ENCODE data around the gene CREBRF.
"Not testable (repeated sequence)": the region's sequence is repeated elsewhere in the genome, so short reads cannot be mapped to it uniquely, and the experiment has no call there.

CREBRF gene

DNA sequence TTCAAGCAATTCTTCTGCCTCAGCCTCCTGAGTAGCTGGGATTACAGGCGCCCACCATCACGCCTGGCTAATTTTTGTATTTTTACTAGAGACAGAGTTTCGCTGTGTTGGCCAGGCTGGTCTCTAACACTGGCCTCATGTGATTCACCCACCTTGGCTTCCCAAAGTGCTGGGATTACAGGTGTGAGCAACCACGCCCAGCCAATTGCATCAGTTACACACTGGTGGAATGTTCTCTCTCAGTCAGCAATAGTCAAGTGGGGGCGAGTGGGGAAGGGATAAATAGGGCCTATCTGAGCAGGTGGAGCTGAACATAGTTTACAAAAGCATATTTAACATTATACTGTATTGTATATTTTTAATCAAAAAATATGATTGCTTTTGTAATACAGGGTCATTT, 98.5 kb downstream of the CREBRF start:
- DNase-seq (ENCODE audit: low read depth in 2 of 2) = not testable (repeated sequence)

- no peak for DNase-seq (ENCODE audit: low read depth in 2 of 2)
Observed at GRCh38 chr5:173155912-173156311, 99.8 kb downstream of the CREBRF start.

DNA sequence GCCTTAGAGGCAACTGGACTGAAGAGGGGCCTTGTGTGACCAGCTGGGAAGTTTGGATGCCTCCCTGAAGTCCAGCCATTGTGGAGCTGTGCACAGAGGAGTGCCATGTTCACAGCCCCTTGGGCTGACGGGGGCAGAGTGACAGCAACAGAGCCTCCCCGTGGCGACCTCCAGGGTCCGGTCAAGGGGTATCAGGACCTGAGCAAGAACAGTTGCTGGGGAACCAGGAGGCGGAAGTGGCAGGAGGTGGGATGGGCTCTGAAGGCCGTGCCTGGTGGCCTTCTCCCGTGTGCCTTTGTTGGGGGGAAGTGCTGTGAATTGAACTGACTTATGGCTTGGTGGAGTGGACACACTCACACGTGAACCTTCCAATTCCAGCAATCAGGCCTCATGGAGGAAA, 102.2 kb downstream of the CREBRF start:
- DNase-seq (ENCODE audit: low read depth in 2 of 2) = no peak

GRCh38 chr5:173159256-173159655, 103.1 kb downstream of the CREBRF start:
- DNase-seq (ENCODE audit: low read depth in 2 of 2) = no peak

DNA sequence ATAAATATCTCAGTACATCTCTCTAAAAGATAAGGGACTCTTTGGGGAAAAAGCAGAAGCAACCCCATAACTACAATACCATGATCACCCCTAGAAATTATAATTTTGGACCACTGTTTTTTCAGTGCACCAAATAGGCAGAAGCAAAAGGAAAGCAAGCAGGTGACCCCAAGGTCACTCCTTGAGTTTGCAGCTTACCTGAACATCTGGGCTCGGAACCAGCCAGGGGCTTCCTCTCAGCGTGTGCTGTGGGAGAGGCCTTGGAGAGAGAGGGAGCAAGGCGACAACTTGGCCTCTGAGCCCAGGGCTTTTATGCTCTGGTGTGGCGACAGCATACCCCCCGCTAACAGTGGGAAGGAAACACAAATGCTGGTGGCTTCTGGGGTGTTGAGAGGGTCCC, 105.0 kb downstream of the CREBRF start:
- DNase-seq (ENCODE audit: low read depth in 2 of 2) = no peak

- DNase-seq (ENCODE audit: low read depth in 2 of 2) = no peak
Observed at GRCh38 chr5:173163219-173163618, 107.1 kb downstream of the CREBRF start.

DNA sequence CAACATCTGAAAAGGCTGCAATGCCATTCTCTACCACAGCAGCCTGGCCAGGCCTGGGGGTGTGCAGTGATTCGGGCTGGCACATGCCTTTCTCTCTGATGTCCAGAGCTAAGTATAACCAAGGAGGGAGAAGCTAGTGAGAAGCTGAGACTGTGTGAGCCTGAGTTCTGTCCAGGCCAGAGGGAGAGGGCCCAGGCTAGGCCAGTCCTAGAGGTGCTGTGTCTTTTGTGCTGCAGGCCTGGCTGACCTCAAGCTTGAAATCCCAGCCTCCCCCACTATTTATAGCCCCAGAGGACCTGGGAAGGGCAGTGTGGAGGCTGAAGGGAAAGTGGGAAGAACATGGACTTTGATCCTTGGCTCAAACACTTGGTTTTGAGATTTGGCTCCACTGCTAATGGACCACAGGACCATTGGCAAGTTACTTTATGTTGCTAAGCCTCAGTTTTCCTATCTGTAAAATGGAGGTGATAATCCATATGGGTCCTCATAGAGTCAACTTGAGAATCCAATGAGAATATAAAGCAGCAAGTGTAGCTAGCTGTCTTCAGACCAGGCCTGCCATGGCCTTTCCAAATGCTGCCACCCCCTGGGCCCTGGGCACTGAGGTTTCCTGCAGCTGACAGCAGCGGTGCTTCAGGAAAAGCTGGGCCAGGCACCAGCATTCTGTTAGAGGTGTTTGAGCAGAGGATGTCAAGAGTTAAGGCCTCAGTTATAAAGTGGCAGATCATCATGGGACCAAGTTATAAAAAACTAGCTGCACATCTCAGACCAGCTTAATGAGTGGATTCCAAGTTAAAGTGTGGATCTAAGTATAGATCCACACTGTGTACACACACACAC, 109.2 kb downstream of the CREBRF start:
- no peak for DNase-seq (ENCODE audit: low read depth in 2 of 2)

GRCh38 chr5:173172166-173172565, 116.0 kb downstream of the CREBRF start:
- DNase-seq (ENCODE audit: low read depth in 2 of 2) = no peak

- no peak for DNase-seq (ENCODE audit: low read depth in 2 of 2)
Observed at GRCh38 chr5:173175523-173175922, 119.4 kb downstream of the CREBRF start.

GRCh38 chr5:173178369-173178910, 122.3 kb downstream of the CREBRF start:
- no peak for DNase-seq (ENCODE audit: low read depth in 2 of 2)

DNA sequence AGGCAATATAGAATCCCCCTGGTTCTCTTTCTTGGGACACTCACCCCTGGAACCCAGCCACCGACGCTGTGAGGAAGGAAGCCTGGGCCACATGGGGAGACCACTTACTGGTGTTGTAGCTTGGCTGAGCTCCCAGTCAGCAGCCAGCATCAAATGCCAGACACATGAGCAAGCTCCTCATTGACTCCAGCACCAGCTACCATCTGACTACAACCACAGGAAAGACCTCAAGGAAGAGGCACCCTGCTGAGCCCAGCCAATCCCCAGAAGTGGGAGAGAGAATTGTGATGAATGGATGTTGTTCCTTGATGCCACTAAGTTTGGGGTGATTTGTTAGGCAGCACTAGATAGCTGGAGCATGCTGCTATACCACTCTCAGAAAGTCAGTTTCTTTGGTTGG, 124.2 kb downstream of the CREBRF start:
- no peak for DNase-seq (ENCODE audit: low read depth in 2 of 2)

DNA sequence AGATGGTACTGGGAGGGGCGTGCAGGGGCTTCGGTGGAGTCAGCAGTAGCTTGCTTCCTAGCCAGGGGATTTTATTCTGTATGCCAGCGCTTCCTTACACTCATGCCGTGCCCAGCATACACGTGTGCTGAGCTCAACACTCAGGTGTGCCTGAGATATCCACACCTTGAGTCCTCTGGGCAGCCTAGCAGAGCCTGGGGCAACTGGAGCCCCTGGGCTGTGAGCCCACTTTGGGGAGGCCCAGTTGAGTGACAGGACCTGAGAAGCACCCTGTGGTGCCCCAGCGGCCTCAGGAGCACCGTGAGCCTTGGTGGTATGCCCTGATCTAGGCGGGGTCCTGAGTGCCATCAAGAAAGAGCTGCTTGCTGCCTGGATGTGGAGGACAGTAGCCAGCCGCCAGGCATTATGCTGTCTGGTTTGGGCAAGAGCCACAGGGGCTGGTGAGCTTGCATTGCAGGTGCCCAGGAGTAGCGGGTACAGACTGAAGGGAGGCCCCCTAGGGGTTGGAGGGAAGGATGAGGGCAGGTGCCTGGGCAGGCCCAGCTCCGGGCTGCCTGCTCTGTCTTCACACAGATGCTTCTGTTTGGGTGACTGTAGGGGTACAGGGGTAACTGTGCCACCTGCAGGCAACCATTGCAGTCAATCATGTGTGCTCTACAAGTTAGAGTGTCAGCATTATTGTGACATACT, 131.0 kb downstream of the CREBRF start:
- DNase-seq (ENCODE audit: low read depth in 2 of 2) = no peak

DNA sequence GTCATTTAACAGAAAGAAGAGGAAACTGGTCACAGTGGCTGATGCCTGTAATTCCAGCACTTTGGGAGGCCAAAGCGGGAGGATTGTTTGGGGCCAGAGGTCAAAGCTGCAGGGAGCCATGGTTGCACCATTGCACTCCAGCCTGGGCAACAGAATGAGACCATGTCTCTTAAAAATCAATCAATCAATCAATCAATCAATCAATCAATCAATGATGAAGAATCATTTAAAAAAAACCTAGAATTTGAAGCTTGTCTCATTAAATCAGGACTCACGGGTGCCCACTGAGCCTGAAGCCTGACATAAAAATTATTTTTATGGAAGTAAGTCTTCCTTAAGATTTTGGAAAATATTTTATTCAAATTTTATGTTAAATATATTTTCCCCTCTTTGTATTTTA, 132.1 kb downstream of the CREBRF start:
- DNase-seq (ENCODE audit: low read depth in 2 of 2) = no peak
